GM12864 (cell line): ENCODE measurements around the gene NECTIN3.

Experiments
- DNase-seq: peaks from one replicate; pipeline ENCODE4 v3.0.0-alpha.2; 2011; ENCODE audit warnings: low read depth
- H3K4me3 ChIP-seq: 2 replicates; pipeline ENCODE4 v1.5.1; 2011; ENCODE audit warnings: mild to moderate bottlenecking, low read depth, low read length, control low read depth
- CTCF ChIP-seq: IDR thresholded peaks from 2 replicates; pipeline ENCODE4 v1.5.1; 2011; ENCODE audit warnings: low read depth, mild to moderate bottlenecking, moderate library complexity, low read length, control low read depth, inconsistent platforms; ENCODE audit errors: missing control alignments

Gene NECTIN3

DNA sequence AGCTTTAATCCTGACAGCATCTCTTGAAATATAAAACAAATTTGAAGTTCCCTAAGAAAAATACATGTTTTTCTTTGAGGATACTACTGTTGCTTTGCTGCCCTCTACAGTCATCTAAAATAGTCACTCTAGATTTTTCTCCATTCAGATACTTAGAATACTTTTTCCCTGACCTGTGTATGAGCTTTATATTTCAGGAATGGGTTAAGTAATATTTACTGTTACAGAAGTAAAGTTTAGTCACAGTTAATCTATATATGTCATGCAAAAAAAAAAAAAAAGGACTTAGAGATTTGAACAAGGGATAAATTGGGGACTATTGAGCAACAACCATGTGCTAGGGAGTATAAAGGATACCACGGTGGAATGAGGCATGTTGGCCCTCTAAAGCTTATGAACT is 8.8 kb downstream of the NECTIN3 start:
- TF ChIP-seq CTCF: no peak
- no peak for DNase-seq
- H3K4me3 ChIP-seq: no peak overlapping the region

GRCh38 chr3:111081008-111081545 is 9.5 kb downstream of the NECTIN3 start:
- no peak for DNase-seq
- no peak for TF ChIP-seq CTCF
- no peak overlapping the region for H3K4me3 ChIP-seq

DNA sequence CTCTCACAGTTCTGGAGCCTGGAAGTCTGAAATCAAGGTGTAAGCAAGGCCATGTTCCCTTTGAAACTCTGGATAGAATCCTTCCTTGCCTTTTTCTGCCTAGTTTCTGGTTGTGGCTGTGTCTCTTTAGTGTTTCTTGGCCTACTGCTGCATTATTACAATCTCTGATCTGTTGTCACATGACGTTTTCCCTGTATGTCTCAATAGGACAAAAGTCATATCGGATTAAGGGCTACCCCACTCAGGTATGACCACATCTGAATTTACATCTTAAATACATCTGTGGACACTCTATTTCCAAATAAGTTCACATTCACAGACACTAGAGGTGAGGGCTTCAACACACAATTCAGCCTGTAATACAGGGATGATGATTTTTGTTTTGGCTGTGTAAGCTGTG is 13.3 kb downstream of the NECTIN3 start:
- no peak for DNase-seq
- no peak for TF ChIP-seq CTCF
- no peak overlapping the region for H3K4me3 ChIP-seq

- H3K4me3 ChIP-seq: no peak overlapping the region
- no peak for DNase-seq
- TF ChIP-seq CTCF: no peak
These were observed 16.4 kb downstream of the NECTIN3 start for GRCh38 chr3:111087924-111088469.

- no peak for TF ChIP-seq CTCF
- H3K4me3 ChIP-seq: no peak overlapping the region
- no peak for DNase-seq
These were observed 25.0 kb downstream of the NECTIN3 start for GRCh38 chr3:111096487-111097209.

DNA sequence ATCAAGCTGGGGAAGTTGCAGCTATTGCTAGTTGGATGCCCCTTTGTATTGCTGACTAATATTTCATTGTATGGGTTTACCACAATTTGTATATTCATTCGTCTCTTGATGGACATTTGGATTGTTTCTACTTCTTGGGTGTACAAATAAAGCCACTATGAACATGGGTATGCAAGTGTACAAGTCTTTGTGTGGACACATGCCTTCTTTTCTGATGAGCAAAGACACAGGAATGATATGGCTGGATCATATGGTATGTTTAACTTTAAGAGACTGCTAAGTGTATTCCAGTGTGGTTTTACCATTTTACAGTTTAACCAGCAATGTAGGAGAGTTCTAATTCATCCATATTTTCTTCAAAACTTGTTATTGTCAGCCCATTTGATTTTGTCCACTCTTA is 32.2 kb downstream of the NECTIN3 start:
- no peak overlapping the region for H3K4me3 ChIP-seq
- no peak for DNase-seq
- TF ChIP-seq CTCF: no peak

- no peak for TF ChIP-seq CTCF
- no peak for DNase-seq
- H3K4me3 ChIP-seq: no peak overlapping the region
These were observed 35.5 kb downstream of the NECTIN3 start for GRCh38 chr3:111106993-111107661.
